Ovary (tissue), 3 donors: ENCODE data around the gene SCN2B.

Experiments used
- CTCF ChIP-seq, 3 donors: fragments of 450-650 bp in 2 of 3; fragments of 200-600 bp in 1 of 3; IDR thresholded peaks; one replicate each; pipeline versions ENCODE4 v1.5.1 to v1.8.0; 2016 to 2022; ENCODE audit warnings: antibody characterized with exemption in 3 of 3, mild to moderate bottlenecking in 1 of 3
- POLR2A ChIP-seq: fragments of 450-650 bp; IDR thresholded peaks from one replicate; pipeline ENCODE4 v1.6.1; 2017; ENCODE audit warnings: antibody characterized with exemption, mild to moderate bottlenecking, moderate library complexity
- donor health status: DM: no; HTN: no; CAD: no.

GRCh38 chr11:118148856-118149255, 27.6 kb downstream of the SCN2B start:
- no peak for TF ChIP-seq CTCF (IDR thresholded peaks at IDR 0.05)
- no peak for TF ChIP-seq POLR2A
